GM06990 (cell line): Measurements from ENCODE around the gene LRRC39.
A peak's percentile ranks its signal among the peaks of the same experiment; 100 is the strongest.

ENCODE experiments used
- DNase-seq: peaks from one replicate; pipeline ENCODE4 v3.0.0-alpha.2; 2011; ENCODE audit not compliant: insufficient read length; ENCODE audit errors: extremely low read depth
- H3K27me3 ChIP-seq: replicated peaks from 2 replicates; pipeline ENCODE4 v1.6.0; 2011; ENCODE audit warnings: low read length; ENCODE audit not compliant: control insufficient read depth, insufficient read depth
- H3K36me3 ChIP-seq: 2 replicates; pipeline ENCODE4 v1.5.1; 2011; ENCODE audit warnings: low read length; ENCODE audit not compliant: control insufficient read depth, insufficient read depth
- H3K4me3 ChIP-seq: replicated peaks from 2 replicates; pipeline ENCODE4 v1.5.1; 2011; ENCODE audit warnings: low read depth, mild to moderate bottlenecking, control low read depth, low read length
- CTCF ChIP-seq: IDR thresholded peaks from 2 replicates; pipeline ENCODE4 v1.5.1; 2011; ENCODE audit warnings: low read length, control low read depth, mild to moderate bottlenecking, inconsistent platforms; ENCODE audit not compliant: insufficient read depth, poor library complexity, severe bottlenecking

LRRC39 gene

DNA sequence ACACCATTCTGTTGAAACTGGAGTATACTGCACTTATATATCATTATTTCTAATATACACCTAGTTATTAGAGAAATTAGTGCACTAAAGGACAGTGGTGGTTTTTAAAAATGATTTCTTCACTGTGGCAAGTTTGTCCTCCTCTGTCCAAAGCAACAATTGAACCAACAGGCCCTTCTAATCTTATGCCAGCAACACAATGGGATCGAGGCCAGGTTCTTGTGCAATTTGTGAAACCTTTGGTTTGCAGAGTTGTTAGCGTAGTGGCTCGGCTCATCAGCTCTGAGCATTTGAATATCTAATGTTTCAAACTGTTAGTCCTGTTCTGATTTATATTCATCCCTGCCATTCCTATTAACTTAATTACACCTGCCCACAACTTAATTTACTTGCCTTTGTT, 9.9 kb upstream of the LRRC39 start:
- DNase-seq, result no peak
- H3K27me3 ChIP-seq, result no peaks in the 10 kb centered on the region
- no peak for TF ChIP-seq CTCF
- no peaks in the 10 kb centered on the region for H3K36me3 ChIP-seq
- no peak overlapping the region for H3K4me3 ChIP-seq

DNA sequence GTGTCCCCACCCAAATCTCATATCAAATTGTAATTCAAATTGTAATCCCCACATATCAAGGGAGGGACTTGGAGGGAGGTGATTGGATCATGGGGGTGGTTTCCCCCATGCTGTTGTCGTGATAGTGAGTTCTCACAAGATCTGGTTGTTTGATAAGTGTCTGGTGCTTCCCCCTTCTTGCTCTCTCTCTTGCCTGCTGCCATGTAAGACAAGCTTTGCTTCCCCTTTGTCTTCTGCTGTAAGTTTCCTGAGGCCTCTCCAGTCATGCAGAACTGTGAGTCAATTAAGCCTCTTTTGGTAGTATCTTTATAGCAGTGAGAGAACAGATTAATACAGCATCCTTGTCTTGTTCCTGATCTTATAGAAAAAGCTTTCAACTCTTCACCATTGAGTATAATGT, 6.5 kb upstream of the LRRC39 start:
- no peak overlapping the region for H3K4me3 ChIP-seq
- TF ChIP-seq CTCF, result no peak
- no peaks in the 10 kb centered on the region for H3K36me3 ChIP-seq
- no peaks in the 10 kb centered on the region for H3K27me3 ChIP-seq
- DNase-seq, result peak; percentile 40

GRCh38 chr1:100183370-100183769, 5.3 kb upstream of the LRRC39 start:
- no peak for DNase-seq
- Histone ChIP-seq H3K4me3 (no peak overlapping the region), H3K36me3 (no peaks in the 10 kb centered on the region), H3K27me3 (no peaks in the 10 kb centered on the region)
- TF ChIP-seq CTCF, result no peak

GRCh38 chr1:100177295-100178041, 588 bp downstream of the LRRC39 start:
- no peak for DNase-seq
- Histone ChIP-seq H3K4me3 (no peak overlapping the region), H3K36me3 (no peaks in the 10 kb centered on the region), H3K27me3 (no peaks in the 10 kb centered on the region)
- TF ChIP-seq CTCF, result no peak

DNA sequence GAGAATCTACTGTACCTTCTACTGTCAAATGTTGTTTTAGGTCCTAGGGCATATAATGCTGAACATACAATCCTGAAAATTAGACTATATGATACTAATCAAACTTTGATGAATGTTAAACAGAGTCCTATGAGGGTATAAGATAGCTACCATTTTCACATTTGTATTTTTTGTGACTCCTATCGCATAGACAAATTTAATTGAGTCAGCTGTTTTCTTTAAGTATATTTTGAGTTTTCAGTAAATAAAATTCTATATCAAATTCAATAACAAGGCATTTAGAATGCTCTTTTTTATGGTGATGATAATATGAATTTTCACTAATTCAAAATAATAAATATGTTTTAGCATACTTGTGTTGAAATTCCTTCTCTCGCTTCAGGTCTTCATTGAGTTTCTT, 10.0 kb downstream of the LRRC39 start:
- no peak for DNase-seq
- no peak for TF ChIP-seq CTCF
- Histone ChIP-seq H3K36me3 (no peaks in the 10 kb centered on the region), H3K4me3 (no peak overlapping the region), H3K27me3 (no peaks in the 10 kb centered on the region)

DNA sequence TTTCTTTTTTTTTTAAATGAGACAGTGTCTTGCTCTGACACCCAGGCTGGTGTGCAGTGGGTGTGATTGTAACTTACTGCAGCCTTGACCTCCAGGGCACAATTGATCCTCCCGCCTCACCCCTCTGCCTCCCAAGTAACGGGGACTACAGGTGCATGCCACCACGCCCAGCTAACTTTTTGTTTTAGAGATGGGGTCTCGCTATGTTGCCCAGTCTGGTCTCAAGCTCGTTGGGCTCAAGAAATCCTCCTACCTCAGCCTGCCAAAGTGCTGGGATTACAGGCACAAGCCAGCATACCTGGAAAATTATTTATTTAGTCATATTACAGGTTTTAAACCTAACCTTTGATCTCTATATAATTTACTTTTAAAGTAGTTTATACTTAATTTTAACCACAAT, 13.4 kb downstream of the LRRC39 start:
- DNase-seq, result no peak
- no peaks in the 10 kb centered on the region for H3K27me3 ChIP-seq
- no peak overlapping the region for H3K4me3 ChIP-seq

More for the DNA sequence above, 13.4 kb downstream of the LRRC39 start:
- TF ChIP-seq CTCF, result no peak
- no peaks in the 10 kb centered on the region for H3K36me3 ChIP-seq
